ENCODE results near the gene CASZ1.

Gene CASZ1

DNA sequence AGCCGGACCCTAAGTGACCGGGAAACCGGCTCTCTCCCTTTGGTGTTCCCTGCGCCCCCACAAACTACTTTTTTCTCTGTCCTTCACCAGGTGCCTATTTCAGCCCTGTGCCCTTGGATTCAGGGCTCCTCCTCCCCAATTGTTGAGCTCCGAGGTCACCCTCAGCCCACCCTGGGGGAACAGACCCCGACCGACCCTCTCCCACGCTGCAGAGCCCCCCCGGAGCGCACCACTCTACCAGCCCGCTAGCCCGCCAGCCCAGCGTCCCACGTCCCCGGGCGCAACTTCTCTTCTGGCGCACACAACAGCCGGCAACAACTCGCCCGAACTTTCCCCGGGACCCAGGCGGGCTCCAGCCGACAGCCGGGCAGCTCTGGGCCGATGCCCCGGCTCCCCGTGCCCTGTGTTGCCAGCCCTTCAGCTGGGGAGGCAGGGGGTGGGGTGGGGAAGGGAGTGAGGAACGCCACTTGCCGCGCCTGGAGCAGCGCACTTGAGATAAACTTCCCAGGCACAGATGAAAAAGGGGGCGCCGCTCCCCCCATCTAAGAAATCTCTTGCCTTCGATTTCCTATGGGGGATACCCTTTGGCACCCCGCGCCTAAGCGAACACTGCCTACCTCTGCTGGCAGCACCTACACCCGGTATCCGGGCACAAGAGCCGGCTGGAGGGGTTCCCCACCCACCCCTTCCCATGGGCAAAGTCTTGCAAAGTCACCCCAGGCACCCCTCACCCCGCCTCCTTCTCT, 997 bp downstream of the CASZ1 start:
- DNase-seq: no peak

DNA sequence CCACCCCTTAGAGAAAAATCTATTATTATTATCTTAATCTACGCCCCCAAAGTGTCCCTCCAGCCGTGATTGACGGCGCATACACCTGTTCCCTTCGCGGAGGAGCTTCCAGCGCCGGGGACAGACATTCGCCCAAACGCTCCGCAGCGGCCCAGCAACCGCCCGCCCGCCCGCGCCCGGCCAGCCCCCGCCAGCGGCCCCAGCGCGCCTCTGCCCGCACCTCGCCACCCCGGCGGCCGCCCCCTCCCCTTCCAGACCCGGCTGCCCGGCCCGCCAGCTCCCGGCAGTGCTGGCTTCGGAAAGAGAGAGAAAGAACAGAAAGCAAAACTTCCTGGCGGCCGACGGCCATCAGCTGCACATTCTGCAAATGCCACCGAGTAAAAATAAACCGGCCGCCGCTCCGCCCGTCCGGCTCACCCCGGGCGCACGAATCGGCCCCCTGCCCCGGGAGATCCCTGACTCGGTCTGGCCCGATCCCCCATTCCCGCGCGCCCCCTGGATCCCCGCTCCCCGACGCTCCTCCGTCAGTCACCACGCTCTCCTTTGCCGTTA, 1.6 kb downstream of the CASZ1 start:
- DNase-seq: peak; percentile 56

DNA sequence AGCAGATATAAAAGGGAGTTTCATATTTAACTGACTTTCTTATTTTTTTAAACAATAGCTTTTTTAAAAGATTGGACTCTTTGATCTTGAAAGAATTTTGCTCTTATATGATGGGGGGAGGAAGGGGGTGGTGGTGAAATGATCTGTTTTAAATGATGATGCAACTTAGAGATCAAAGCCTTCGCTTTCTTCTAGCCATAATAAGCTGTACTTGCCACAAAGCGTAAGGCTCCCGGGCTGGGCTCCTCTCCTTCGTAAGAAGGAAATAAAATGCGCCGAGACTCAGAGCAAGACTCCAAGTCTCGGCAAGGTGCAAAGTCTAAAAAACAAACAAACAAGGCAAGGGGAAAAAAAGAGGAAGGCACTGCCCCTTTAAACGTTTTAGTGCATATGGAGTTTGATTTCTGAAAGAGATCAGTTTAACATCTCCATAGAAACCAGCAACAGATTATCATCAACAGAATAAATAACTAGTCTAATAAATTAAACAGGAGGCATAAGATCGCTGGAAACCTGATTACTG, 3.3 kb downstream of the CASZ1 start:
- no peak for DNase-seq

DNA sequence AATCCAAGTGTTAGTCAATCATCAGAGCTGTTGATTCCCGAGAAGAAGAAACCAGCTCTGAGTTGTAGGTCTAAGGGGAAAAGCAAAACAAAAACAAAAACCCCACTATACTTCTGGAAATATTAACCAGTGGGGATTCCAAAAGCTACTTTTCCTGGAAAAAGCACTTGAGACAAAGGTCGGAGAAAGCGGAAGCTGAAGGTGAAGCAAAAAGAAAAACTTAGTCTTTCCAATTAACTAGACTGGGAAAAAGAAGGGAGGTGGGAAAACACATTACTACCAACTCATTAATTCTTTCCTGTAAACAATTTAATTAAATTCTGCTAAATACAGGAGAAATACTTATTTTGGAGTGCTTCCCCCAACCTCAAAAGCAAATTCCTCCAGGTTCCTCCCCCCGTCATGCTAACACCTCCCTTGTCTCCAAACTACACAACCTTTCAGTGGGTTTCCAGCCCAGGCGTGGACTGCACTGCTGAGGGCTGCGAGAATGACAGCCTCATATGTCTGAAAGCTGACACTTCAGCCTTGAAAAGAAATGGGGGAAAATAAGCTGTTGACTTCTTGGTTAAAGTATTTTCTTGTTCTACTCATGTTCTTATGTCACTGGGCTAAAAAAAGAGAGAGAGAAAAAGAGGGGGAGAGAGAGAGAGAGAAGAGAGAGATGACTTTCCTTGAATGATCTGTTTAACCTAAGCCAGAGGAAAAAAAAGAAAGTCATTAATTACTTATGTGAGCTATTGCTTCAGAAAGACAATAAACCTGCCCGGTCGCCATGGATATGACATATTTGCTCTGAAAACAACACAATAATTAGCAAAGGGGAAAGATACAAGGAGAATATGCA, 5.1 kb downstream of the CASZ1 start:
- DNase-seq: no peak

DNA sequence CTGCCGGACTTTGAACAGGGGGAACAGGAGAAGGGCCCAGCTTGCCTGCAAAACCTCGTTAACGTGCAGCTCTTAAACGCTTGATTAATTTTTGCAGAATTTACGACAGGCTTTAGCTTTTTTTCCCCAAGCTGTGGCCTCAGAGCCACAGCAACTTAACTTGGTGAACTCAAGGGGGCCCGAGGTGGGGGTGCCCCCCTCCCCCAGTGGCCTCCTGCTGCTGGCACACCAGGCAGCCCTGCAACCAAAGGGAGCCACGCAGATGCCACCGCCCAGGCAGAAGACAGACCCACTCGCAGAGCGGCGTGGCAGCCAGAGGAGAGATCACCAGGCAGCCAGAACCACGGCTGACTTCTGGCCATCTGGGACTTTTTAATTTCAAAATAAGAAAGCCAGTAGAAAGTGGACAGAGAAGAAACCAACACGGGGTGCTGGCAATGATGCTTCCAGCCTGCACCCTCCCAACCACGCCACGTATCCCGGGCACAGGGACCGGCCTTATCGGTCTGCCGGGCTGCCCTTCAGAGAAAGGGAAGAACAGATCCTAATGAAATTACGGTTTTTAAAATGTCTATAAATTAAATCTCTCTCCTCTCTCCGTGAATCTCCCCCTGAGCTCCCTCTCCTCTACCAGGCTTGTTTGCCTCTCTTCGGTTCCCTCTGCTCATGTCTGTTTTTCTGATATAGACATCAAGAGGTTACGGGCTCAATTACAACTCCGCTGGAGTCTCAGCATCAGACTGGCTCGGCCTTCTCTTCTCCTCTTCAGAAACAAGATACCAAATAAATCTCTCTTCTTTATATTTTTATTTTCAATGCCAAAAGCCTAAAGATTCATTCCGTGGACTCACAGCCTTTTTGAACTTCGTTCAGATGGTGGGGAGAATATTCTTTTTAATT, 6.4 kb downstream of the CASZ1 start:
- DNase-seq: no peak

DNA sequence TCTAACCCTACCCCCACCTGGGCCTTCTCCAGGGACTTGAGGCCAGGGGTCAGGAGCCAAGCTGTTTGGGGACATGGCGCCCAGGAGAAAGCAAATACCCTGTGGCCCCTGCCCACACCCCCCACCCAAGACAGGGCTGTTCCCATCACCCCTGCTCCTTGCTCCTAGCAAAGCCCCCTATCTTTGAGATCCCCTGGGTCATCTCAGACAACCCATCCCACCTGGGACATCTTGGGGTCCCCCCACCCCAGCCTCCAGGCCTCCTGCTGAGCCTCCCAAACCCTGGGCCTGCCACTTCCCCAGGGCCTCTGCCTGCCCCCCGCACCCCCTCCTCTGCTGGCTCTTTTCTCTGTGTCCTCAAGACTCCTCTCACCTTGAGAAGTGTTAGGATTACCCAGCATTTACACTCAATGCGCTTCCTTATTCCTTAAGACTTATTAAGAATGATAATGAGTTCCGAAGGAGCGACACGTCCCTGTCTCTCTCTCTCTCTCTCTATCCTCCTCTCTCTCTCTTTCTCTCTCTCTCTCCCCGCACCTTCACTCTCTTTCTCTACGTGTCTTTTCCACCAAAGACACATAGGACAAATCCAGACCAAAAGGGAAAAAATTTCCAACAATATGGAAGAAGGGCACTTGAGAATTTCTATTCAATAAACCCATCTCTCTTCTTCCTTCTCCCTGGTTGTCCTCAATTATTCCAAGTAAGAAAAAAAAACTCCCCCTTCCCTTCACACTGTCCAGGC, 7.2 kb downstream of the CASZ1 start:
- DNase-seq: no peak

DNA sequence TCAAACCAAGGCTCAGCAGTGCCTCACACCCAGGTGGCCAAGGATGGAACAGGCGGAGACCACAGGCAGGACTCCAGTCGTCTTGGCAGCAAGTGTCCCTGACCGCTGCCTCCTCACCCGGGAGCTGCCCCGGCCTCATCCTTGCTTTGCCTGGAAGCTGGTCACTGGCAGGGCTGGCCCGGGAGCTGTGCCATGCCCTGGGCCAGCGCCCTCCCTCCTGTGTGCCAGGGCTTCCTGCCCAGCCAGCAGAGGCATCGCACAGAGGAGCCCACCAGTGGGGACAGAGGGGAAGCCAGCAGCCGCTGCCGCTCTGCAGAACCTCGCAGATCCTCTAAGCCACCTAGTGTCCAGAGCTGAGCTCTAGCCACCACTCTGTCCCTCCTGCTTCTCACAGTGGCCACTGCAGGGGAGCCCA, 7.8 kb downstream of the CASZ1 start:
- DNase-seq: no peak

DNA sequence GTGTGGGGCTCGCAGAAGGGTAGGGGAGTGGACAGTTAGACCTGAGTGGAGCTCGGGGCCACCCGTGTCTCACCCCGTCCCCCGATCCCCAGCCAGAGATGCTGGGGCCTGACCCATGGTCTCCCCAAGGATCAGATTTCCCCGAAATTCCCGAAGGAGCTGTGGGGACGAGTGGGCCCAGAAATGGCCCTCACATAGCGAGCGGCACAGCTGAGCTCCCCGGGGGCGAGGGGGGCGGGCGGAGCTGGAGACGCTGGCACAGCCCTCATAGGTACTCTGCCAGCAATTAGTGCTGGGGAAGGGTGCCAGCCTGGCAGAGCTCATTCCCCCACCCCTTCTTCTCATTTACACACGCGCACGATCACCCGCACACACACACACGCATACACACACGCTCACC, 9.2 kb downstream of the CASZ1 start:
- no peak for DNase-seq

DNA sequence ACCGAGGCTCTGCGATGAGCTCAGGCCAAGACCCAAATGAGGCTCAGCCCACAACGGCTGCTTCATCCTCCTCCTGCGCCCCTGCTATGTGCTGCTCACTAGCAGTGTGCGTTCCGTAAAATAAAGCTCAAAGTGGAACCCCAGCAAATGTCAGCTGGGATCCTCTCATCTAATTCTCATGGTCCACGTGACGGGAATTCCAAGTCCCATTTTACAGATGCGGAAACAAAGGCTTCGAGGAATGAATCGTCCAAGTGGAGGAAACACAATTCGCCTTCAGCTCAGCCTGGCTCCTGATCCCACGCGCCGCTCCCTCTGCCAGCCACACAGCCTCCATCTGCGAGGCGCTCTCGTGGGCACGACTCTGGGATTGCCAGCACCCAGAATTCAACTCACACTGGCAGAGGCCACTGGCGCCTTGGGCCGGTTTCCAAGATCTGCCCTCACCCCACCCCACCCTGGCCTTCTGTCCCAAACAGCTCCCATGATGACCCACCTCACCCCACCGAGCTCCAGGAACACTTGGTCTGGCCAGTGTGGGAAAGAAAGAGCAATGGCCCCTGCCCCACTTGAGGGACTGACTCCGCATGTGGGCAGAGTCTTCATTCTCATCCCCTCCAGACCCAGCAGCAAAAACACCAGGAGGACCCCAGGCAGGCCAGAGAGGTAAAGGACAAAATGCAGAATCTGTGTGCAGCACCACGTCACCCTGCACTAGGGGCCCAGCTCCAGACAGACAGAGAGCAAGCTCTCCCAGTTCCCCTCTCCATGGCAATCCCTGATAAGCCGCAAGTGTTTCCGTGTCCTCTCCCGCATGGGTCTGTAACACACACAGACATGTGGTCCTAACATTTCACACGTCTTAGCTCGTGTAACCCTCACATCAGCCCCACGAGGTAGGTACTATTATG, 10.5 kb downstream of the CASZ1 start:
- DNase-seq: no peak

DNA sequence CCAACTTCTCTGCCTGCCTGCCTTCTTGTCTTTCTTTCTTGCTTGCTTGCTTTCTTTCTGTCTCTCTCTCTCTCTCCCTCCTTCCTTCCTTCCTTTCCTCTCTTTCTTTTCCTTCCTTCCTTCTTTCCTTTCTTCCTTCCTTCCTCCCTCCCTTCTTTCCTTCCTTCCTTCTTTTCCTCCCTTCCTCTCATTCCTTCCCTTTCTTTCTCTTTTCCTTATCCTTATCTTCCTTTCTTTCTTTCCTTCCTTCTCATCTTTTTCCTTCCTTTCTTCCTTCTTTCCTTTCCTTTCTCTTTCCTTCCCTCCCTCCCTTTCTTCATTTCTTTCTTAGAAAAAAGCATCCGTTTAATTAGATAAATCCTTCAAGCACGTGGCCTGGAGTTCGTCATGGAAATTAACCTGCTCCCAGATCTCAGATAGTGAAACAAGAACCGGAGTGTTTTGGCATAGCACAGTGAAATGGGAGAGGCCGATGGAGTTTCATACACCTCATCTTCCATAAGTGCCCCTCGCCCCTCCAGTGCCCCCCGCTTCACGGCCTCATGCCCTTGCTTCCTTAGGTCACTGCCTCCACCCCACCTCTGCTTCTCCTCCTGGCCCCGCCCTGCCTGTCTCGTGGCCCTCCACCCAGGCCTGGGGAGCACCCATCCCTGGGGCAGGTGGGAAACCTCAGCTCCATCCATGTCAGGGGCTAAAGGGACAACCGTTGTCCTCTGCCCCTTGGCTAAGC, 11.3 kb downstream of the CASZ1 start:
- no peak for DNase-seq

DNA sequence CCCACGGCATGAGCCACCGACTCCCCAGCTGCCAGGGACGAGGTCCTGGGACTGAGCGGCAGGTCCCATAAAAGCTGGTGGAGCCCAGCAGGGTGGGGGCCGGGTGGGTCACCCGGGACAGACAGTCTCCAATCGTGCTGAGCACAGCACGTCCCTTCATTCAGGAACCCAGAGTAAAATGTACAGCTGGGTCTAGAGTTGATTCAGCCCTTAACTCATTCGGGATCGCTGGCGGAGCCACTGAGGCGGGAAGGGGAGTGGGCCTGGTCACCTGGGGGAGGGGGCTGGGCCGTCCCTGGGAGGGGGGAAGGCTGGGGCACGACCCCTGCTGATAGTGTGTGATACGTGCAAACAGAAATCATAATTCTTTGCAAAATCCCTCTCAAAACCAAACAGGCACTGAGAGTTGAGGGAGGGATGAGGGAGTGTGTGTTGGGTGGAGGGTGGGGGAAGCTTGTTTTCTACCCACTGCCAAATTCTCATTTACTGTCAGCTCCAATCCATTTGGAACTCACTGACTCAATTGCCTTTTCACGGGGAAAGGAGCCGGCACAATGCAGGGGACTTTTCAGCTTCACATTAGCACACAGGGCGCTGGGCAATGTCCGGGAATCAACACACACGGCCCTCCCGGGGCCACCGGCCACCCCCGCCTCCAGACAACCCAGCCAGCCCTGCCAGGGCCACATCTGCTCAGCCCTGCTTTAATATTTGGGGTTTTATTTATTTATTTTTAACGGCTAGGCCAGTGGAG, 13.8 kb downstream of the CASZ1 start:
- DNase-seq: no peak

DNA sequence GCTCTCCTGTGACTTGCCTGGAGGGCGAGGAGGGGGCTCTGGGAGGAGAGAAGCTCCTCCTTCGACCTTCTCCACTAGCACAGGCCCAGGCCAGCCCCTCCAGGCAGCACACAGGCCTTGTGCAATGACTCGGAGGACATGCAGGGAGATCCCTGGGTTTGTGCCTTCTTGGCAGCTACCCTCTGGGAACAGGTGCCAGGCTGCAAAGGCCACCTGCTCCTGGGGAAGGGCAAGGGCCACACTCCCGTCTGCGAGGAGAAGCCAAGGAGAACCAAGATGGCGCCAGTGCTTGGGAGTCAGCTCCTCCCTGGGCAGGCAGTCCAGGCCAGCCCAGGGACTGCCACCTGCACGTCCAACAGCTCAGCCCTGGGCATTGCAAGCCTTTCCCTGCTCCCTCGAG, 15.3 kb downstream of the CASZ1 start:
- no peak for DNase-seq

DNA sequence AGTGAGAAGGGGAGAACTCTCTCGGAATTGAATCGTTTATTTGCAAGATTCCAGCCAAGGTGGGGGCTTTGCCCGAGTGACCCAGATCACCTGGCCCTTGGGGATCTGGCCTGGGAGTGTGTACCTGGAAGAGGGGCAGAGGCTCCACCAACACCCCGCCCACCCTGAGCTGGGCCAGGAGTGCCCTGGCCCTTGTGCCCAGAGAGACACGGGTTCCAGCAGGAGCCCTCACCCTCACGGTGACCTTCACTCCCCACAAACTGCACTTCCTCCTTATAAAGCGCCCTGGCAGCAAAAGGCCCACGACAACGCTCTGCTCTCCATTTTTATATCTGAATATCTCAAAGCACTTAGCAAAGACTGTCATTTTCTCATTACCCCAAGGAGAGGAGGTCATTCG, 16.6 kb downstream of the CASZ1 start:
- no peak for DNase-seq

DNA sequence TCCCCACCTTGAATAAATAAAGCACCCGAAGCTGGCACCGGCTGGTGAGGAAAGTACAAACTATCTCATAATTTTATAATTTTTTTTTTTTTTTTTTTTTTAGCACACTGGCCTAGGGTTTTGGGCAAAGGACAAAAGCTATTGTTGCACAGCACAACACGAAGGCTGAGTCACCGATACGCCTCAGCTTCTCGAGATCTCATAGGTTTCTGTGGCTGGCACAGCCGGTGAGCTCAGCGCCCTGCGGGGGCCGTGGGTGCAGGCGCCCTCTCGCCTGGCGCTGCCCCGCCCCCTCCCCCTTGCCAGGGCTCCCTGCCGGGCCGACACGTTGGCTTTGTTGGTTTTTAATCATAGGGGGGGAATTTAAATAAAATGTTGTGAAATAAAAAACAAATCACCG, 17.2 kb downstream of the CASZ1 start:
- DNase-seq: peak; percentile 62

DNA sequence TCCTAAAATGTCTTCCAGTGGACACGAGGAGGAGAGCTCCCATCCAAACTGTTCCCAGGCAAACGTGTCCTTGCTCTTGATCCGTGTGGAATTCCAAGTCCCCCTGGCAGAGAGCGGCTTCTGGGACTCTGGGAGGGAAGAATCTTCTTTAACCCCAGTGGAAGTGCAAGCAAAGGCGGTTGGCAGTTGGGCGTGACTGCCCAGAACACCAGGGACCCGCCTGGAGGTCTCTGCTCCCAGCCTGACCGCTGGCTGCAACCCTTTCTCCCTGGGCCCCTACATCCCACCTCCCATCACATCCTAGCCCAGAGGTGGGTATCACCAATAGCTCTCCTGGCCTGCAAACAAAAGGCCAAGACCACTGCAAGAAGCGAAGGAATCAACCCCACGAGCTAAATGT, 17.8 kb downstream of the CASZ1 start:
- DNase-seq: no peak

DNA sequence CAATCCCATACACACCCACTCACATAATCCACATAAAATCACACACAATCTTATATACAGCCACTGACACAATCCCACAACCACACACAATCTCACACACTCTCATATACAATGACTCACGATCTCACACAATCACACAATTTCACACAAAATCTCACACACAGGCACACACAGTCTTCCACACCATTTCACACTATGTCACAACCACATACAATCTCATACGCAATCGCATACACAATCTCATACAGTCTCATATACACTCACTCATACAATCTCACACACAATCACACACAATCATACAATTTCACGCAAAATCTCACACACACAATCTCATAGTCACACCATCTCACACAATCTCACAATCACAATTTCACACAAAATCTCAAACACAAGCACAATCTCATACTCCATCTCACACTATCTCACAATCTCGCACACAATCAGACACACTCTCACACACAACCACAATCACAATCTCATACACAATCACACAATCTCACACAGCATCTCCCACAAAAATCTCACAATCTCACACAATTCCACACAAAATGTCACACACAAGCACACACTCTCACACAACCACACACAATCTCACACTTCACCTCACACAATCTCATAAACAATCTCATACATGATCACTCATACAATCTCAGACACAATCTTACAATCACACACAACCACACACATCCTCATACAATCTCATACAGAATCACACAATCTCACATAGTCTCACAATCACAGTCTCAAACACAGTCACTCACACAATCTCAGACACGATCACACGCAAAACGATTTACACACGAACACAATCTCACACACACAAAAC, 18.5 kb downstream of the CASZ1 start:
- no peak for DNase-seq

DNA sequence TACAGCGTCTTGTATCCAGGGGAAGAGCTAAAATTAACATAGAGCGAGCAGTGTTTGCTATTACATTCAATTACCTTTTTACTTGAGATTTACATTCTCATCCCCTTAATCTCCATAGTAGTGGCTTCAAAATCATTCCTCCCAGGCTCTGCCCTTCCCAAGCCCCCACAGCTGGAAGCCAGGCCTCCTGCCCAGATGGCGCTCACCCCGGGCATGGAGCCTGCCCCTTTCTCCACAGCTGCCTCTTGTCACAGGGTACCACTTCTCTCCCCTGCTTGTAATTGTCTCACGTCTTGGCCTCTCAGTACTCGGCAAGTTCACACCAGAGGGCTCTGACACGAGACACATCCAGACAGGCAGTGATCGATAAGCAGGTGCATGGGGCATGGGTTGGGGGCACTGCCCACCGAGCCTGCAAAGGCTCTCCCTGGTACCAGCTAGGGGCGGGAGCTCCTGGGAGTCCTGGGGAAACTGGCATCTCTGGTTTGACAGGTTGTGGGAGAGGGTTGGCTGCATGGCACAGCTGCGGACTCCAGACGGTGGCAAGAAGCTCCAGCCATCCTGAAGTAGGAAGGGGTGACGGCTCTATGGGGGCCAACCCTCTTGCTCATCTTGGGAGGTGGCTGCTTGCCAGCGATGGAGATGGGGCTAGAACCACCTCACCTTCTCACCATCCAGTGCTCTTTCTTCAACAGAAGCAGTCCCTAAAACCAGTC, 20.1 kb downstream of the CASZ1 start:
- no peak for DNase-seq

DNA sequence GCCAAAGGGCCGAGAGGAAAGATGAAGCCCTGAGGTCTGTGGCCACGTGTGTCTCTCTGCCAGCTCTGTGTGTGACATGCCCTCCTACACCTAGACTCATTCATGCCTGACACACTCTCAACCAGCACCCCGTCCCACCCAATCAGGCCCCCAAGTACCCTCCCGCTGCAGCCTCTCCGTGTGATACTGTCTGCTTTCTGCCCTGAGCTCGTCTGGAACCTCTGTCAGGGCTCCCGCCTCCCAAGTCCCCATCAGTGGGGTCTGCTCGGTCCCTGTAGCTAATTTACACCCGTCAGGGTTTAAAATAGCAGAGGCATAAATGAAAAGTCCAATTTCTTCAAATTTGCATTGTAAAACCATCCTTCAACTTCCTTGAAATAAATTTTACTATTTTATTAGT, 20.7 kb downstream of the CASZ1 start:
- DNase-seq: no peak

Data from RPMI8226 (cell line).